ENCODE data around the gene OAT.
"Not testable (repeated sequence)": the region's sequence is repeated elsewhere in the genome, so short reads cannot be mapped to it uniquely, and the experiment has no call there.

The OAT gene

GRCh38 chr10:124370426-124370825, 48.3 kb downstream of the OAT start:
- TF ChIP-seq, protein P1, sequence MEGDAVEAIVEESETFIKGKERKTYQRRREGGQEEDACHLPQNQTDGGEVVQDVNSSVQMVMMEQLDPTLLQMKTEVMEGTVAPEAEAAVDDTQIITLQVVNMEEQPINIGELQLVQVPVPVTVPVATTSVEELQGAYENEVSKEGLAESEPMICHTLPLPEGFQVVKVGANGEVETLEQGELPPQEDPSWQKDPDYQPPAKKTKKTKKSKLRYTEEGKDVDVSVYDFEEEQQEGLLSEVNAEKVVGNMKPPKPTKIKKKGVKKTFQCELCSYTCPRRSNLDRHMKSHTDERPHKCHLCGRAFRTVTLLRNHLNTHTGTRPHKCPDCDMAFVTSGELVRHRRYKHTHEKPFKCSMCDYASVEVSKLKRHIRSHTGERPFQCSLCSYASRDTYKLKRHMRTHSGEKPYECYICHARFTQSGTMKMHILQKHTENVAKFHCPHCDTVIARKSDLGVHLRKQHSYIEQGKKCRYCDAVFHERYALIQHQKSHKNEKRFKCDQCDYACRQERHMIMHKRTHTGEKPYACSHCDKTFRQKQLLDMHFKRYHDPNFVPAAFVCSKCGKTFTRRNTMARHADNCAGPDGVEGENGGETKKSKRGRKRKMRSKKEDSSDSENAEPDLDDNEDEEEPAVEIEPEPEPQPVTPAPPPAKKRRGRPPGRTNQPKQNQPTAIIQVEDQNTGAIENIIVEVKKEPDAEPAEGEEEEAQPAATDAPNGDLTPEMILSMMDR (conservative IDR thresholded peaks at IDR 0.05; ENCODE audit: low read depth, low read length): no peak
- no peak overlapping the region for H3K4me3 ChIP-seq (ENCODE audit: low read length)
- no peak for DNase-seq (ENCODE audit: low read depth)

GRCh38 chr10:124369986-124370385, 48.7 kb downstream of the OAT start:
- TF ChIP-seq, protein P1 (conservative IDR thresholded peaks at IDR 0.05; ENCODE audit: low read depth, low read length): no peak
- no peak overlapping the region for H3K4me3 ChIP-seq (ENCODE audit: low read length)
- no peak for DNase-seq (ENCODE audit: low read depth)

DNA sequence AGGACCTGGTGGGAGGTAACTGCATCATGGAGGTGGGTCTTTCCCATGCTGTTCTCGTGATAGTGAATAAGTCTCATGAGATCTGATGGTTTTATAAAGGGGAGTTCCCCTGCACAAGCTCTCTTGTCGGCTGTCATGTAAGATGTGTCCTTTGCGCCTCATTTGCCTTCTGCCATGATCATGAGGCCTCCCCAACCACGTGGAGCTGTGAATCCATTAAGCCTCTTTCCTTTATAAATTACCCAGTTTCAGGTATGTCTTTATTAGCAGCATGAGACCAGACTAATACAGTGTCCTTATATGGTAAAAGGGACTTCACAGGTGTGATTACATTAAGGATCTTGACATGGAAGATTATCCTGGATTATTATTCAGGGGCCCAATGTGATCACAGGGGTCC, 49.2 kb downstream of the OAT start:
- H3K4me3 ChIP-seq (ENCODE audit: low read length); DNase-seq (ENCODE audit: low read depth): not testable (repeated sequence)

GRCh38 chr10:124369066-124369465, 49.7 kb downstream of the OAT start:
- TF ChIP-seq, protein P1 (conservative IDR thresholded peaks at IDR 0.05; ENCODE audit: low read depth, low read length): no peak
- no peak overlapping the region for H3K4me3 ChIP-seq (ENCODE audit: low read length)
- no peak for DNase-seq (ENCODE audit: low read depth)

DNA sequence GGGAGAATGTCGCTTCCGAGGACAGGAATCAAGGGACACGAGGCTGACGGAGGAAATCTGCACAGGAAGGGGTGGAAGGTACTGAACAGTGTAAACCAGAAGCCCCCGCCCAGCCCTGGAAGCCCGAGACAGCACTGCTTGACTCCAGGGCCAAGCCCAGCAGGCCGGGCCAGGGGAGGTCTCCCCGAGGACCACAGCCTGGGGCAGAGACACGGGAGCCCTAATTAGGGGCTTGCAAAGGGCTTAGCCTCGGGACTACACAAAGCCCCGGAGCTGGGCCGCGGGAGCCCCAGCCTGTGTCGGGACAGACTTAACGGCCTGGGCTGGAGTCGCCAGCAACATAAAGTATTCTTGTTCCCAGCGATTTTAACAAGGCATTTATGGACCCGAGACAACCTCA, 50.8 kb downstream of the OAT start:
- DNase-seq (ENCODE audit: low read depth): peak; percentile 20
- no peak overlapping the region for H3K4me3 ChIP-seq (ENCODE audit: low read length)
- TF ChIP-seq, protein P1 (conservative IDR thresholded peaks at IDR 0.05; ENCODE audit: low read depth, low read length): no peak

DNA sequence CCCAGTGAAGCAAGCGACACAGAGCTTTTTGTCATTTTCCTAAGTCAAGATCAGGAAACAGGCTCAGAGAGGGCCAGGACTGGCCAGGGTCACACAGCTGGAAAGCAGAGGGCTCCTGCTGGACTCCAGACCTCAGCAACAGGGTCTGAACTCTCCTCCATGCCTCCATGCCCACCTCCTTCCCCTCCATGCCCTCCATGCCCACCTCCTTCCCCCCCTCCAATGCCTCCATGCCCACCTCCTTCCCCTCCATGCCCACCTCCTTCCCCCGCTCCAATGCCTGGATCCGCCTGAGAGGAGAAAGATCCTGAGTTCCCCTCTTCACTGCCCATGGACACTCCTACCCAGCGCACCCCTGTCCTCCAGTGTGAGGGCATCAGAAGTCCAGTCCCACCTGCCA, 51.3 kb downstream of the OAT start:
- no peak for DNase-seq (ENCODE audit: low read depth)
- H3K4me3 ChIP-seq (ENCODE audit: low read length): no peak overlapping the region
- TF ChIP-seq, protein P1 (conservative IDR thresholded peaks at IDR 0.05; ENCODE audit: low read depth, low read length): no peak

- TF ChIP-seq, protein P1 (conservative IDR thresholded peaks at IDR 0.05; ENCODE audit: low read depth, low read length): no peak
- H3K4me3 ChIP-seq (ENCODE audit: low read length): no peak overlapping the region
- no peak for DNase-seq (ENCODE audit: low read depth)
Measured at GRCh38 chr10:124366825-124367224, 51.9 kb downstream of the OAT start.

DNA sequence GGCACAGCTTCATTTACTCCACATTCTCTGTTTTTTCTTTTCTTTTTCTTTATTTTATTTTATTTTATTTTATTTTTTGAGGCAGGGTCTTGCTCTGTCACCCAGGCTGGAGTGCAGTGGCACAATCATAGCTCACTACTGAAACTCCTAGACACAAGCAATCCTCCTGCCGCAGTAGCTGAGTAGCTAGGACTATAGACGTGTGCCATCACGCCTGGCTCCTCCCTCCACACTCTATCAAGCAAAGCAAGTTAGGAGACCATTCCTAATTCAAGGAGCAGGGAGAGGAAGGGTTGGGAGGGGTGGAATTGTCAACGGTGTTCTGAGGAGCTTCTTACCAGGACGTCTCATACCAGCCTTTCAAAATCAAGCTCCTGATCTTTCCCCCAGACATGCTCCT, 52.4 kb downstream of the OAT start:
- DNase-seq (ENCODE audit: low read depth): no peak
- TF ChIP-seq, protein P1 (conservative IDR thresholded peaks at IDR 0.05; ENCODE audit: low read depth, low read length): no peak
- H3K4me3 ChIP-seq (ENCODE audit: low read length): no peak overlapping the region
